HG03139 (cell line): ENCODE data around the gene SKOR1.

ENCODE experiments used
- ATAC-seq: cut with Tn5 transposase; IDR thresholded peaks from one replicate; pipeline ENCODE4 v1.9.1; 2021; ENCODE audit not compliant: unreplicated experiment

Gene SKOR1

DNA sequence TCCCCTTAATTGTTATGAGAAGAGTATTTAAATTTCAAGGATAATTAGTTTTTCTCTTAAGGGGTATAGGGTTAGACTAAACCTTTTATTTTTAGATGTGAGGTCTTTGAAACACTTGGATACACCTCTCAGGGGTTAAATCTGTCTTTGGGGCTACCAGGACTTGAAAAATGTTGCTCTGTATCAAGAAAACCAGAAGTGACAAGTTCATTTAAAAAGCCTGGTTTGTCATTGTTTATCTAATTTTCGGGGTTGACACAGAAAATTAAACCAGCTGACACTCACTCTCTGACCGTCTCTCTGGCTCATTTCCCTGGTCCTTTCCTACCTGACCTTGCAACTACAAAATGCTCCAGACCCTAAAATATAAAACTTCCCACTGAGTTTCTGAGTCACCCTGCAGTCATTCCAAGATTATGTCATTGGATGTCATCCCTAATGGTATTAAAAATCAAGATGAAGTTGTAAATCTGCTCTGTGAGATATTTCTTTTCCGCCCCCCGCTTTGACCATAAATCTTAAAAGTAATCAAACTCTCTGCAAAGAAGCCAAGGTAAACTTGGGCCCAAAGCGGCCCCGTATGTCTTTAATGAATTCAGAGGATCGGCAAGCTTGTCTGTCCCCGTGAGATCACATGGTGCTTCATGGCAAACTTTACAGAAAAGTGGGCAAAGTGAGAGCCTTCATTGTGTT, 32.9 kb upstream of the SKOR1 start:
- no peak for ATAC-seq

DNA sequence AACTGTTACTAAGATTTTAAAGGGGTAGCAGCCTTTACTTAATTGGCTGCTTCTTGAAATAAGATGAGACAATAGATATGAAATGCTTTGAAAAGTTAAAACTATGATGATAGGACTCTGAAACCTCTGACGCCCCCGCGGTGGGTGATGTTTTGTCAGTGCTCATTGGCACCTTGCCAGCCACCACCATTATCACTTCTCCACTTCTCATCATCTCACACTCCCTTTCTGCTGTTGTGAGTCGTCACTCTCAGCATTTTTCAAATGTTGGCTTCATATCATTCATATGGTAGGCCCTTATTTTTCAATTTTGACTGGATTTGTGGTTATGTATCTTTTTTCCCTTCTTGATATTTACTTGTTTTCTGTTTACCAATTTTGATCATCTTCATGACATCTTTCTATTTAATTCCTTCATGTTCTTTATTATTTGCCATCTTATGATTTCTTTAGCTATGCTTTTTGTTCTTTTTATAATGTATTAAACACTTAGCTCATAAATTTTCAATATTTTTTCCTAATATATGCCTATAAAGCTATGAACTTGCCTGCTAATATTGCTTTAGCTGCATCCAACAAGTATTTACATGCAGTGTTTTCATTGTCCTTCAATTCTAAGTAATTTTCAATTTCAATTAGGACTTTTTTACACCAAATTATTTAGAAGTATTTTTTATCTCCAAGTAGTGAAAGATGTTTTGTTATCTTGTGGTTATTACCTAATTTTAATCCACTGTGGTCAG, 30.3 kb upstream of the SKOR1 start:
- no peak for ATAC-seq

DNA sequence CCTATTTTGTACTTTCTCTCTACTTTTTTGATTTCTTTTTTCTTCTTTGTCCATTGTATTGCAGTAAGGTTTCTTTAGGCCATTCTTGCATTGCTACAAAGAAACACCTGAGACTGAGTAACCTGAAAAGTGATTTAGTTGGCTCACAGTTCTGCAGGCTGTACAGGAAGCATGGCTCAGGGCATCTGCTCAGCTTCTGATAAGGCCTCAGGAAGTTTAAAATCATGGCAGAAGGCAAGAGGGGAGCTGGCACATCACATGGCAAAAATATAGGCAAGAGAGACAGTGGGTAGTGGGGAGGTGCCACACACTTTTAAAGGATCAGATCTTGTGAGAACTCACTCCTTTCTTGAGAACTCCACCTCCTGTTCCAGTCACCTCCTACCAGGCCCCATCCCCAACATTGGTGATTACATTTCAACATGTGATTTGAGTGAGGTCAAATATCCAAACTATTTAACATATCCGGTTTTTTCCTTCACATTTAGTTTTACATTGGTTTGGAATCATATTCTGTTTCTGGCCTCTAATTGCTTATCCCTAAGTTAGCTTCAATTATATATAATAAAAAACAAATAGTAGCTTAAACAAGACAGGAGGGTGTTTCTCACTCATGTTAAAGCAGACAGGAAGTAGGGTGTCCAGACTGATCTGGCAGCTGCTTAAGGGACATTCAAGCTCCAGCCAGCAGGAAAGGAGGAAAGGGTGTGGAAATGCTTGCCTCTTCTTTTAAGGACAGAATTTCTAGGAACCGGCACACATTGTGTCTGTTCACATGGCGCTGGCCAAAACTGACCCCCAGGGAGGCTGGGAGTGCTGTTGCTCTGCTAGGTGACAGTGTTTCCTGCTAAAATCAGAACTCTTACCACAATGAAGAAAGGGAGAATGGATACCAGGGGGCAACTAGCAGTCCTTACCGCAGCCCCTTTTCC, 28.8 kb upstream of the SKOR1 start:
- no peak for ATAC-seq

- no peak for ATAC-seq
These were observed 25.5 kb upstream of the SKOR1 start for GRCh38 chr15:67799801-67800205.

DNA sequence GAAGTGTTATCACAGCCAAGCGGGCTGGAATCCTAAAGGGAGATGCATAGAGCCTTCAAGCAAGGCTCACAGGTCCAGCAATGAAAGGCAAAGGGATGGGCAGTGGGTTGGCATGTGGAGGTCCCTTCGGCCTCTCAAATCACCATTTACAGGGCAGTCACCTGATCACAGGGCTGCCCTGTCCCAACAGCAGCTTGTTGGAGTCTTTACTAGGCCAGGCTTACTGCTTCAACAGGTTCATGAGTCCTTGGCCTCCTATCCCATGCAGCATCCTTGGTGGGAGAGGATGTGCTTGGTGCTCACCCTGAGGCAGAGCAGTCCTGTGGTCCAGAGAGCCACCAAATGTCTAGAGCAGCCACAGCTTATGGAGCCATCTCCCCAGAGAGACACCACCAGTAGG, 24.2 kb upstream of the SKOR1 start:
- ATAC-seq = no peak

DNA sequence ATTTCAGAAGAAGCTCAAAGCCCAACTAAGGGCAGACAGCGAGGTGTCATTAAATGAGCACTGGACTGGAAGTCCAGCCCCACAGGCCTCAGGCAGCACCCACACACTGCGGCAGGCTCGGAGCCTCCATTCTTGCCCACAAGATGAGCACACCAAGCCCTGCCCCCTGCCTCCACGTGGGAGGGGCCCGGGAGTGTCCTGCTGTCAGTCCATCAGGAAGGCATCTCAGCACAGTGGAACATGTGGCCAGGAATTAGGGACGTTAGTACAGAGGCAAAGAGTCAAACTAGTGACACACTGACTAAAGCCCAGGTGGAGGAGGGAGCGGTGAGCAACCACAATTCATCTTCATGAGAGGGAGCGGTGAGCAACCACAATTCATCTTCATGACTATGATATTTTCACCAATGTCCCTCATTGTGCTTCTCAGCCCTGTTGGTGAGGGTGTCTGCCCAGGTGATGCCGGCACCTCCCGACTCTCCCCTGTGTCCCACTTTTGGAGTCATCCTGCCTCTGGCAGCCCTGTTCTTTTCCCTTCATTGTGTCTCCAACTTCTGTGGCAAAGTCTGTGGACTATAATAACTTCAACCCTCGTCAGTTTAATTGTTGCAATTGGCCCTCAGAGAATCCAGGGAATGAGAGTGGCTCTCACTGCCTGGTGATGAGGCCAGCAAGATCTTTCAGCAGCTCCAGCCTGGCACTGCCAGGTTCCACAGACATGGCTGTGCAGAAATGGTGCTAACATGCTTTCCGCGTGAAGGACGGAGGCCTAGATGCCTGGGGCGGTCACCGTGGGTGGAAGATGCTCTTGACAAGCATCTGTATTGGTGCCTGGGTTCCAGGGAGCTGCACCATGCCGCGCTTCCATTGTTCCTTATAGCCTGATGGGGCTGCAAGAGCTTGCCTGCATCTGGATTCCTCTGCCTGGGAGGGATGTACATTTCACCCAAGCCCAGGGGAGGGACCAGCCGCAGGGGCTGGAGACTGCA, 23.1 kb upstream of the SKOR1 start:
- ATAC-seq = no peak

DNA sequence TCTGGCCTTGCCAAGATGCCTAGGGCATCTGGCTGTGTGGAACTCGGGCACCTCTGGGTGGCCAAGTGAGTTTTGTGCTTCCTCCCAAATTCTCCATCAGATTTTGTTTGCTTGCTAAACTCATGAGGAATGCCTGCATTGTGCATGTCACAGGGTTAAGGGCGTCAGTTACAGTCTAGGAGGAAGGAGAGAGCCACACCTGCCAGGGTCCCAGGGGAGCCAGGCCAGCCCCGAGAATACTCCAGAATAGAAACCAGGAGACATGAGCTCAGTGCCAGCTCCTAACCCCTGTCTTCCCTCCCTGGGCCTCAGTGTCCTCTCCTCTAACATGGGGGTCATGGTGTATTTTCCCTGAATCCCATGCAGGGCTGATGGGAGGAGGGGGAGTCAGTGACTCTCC, 22.0 kb upstream of the SKOR1 start:
- ATAC-seq = no peak

- no peak for ATAC-seq
These were observed 21.1 kb upstream of the SKOR1 start for GRCh38 chr15:67803996-67804843.

- ATAC-seq = no peak
These were observed 20.2 kb upstream of the SKOR1 start for GRCh38 chr15:67805008-67805665.

DNA sequence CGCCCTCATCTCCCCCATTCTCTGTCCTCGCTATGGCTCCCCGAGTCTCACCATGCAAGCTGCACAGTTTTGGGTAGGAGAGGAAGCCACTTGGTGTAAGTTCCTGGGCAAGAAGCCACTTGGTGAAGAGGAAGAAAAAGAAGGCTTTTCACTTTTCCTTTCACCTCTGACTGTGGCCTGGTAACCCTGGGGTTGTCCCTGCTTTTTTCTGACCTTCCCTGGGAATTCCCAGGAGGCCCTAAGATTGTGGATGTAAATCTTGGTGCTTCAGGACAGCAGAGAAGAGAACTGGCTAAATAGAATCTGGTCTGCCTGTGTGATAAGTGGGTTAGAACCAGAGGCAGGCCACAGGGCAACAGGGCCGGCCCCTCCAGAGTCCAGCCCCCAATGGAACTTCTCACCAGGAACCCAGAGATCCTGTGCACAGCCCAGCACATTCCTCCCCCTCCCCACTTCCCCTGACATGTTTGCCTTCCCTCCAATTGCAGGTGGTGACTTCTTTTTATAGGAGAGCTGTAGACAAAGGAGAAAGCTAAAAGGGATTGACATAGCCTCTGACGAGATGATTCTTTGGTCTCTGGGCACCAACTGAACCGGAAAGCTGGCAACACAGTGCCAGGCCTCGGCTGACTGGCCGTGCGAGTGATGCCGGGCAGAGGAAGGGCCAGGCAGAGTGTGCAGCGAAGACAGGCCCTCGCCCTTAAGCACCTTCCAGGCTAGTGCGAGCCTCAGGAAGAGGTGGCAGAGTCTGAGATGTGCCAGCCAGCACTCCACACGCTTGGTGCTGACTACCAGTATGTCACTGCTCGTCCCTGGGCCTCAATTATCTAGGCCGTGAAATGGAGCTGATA, 19.4 kb upstream of the SKOR1 start:
- no peak for ATAC-seq

DNA sequence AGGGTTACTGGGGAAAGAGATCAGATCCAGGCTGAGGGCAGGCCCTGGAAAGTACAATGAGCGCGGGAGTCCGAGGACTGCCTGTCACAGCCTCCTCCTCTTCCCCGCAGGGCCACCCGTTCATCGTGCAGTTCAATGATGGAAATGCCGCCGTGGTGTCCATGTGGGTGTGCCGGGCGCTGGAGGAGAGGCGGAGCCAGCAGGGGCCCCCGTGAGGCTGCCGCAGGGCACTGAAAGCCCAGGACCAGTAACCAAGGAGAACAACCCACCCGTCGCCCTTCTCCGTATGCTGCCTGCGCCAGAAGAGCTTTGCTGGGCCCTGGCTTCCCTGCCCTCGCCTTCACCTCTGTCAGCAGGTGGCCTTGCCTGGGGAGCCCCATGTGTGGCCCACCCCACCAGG, 18.8 kb upstream of the SKOR1 start:
- ATAC-seq = no peak

GRCh38 chr15:67807141-67807540, 18.2 kb upstream of the SKOR1 start:
- ATAC-seq = no peak

DNA sequence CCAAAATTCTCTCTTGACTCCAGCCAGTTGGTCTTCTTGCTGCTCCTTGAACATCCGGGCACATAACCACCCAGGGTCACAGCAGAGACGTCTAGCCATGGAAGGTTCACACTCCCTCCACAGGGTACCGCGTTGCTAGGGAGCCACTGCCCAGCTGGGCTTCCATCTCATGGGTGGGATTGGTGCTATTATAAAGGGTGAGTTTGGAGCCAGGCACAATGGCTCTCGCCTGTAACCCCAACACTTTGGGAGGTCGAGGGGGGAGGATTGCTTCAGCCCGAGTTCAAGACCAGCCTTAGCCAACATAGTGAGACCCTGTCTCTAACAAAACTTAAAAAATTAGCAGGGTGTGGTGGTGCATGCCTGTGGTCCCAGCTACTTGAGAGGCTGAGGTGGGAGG, 17.5 kb upstream of the SKOR1 start:
- ATAC-seq = no peak

DNA sequence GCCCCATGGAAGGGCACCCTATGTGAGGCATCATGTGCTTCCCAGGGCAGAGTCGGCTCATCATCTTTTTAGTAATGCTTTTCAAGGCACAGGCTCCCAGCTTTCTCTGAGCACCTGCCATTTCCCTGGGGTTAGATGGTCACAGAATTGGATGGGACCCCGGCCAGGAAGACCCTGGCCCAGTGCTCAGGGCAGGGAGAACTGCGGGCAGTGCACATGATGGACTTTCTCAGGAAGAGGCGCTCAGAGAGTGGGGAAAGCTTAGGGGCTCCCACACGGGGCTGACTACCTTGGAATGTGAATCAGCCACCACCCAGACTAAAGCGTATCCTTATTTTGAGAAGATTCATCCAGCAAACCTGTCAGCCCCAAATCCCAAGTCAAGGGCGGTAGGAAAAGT, 16.5 kb upstream of the SKOR1 start:
- ATAC-seq = no peak

DNA sequence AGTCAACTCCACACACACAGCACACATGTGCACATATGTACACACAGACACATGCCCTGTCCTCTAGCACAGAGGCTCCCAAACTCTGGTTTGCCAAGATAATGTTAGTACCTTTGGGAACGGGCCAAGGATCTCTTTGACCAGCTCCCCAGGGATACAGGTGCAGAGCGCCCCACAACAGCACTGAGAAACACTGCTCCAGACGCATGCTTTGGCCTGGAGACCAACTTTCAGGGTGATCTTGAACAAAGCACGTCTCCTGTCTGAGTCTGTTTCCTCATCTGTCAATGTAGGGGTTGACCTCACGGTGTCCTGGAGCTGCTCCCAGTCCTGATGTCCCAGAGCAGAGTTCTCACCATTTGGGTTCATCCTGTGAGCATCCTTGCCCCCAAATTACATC, 15.9 kb upstream of the SKOR1 start:
- no peak for ATAC-seq

- ATAC-seq = no peak
These were observed 15.4 kb upstream of the SKOR1 start for GRCh38 chr15:67809866-67810265.

GRCh38 chr15:67812241-67812644, 13.1 kb upstream of the SKOR1 start:
- ATAC-seq = no peak

DNA sequence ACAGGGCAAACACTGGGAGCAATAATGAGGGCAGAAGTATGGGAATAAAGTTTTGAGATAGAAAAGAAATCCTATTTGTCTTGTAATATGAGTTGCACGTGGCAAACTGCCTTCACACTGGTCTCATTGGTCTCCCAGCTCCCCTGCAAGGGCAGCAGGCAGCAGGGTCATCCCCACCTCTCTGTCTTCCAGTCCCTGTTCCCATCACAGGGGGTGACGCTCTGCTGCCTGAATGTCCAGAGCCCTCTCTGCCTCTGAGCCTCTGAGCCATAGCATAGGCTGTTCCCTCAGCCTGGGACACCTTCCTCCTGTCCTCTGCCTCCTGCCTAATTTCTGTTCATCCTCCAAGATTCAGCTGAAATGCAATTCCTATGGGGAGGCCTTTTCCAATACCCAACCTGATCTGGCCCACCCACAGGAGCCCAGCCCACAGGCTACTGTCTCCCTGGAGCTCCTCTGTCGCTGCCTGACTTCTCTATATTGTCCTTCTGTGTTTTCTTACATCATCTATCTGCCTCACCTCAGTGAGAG, 12.1 kb upstream of the SKOR1 start:
- ATAC-seq = no peak
